Uterus (tissue), 4 donors: ENCODE data around the gene SART3. TPM values are rescaled to one million over a fixed set of nuclear protein-coding genes. Genes with fewer than 3 reads are reported as not detected.

ENCODE experiments used
- DNase-seq, 2 donors: peaks; one replicate each; pipeline ENCODE4 v3.0.0-alpha.2; 2019 to 2020
- H3K27ac ChIP-seq, 2 donors: fragments of 200-600 bp; sonication (generic); 1 replicate in 1 of 2; 2 replicates in 1 of 2; pipeline ENCODE4 v1.5.1; 2016 to 2018
- H3K27me3 ChIP-seq, 2 donors: fragments of 200-600 bp; sonication (generic); one replicate each; pipeline ENCODE4 v1.5.1; 2018 to 2019; ENCODE audit warnings: control low read depth in 1 of 2
- H3K36me3 ChIP-seq, 2 donors: fragments of 200-600 bp; sonication (generic); one replicate each; pipeline ENCODE4 v1.5.1; 2019; ENCODE audit warnings: control low read depth in 1 of 2
- H3K4me1 ChIP-seq, 2 donors: fragments of 200-600 bp; sonication (generic); one replicate each; pipeline ENCODE4 v1.5.1; 2018 to 2019; ENCODE audit warnings: control low read depth in 1 of 2
- H3K4me3 ChIP-seq, 2 donors: fragments of 200-600 bp; sonication (generic); 1 replicate in 1 of 2; 2 replicates in 1 of 2; pipeline ENCODE4 v1.5.1; 2018 to 2019; ENCODE audit warnings: mild to moderate bottlenecking in 1 of 2
- H3K9me3 ChIP-seq, 2 donors: fragments of 200-600 bp; sonication (generic); one replicate each; pipeline ENCODE4 v1.5.1; 2019; ENCODE audit warnings: control low read depth in 1 of 2
- POLR2A ChIP-seq, 2 donors: fragments of 450-650 bp; IDR thresholded peaks; one replicate each; pipeline ENCODE4 v1.6.1; 2016; ENCODE audit warnings: antibody characterized with exemption in 2 of 2, mild to moderate bottlenecking in 1 of 2, moderate library complexity in 1 of 2
- intact Hi-C: fragments of 100-400 bp; cut with DNase I; formaldehyde crosslinking; loops from one replicate; pipeline ENCODE4 v1.15.1; 2023; ENCODE audit warnings: low total_unique reads
- total RNA-seq, 4 donors: library from RNA; depleted of rRNA in 3 of 4; stranded (reverse); fragments of >200 nt in 3 of 4; gene quantifications; one replicate each; pipeline versions ENCODE4 v1.1.0 to v1.2.4, GENCODE V29; 2014 to 2023
- TF ChIP-seq, protein P1 (sequence below), 4 experiments: fragments of 200-600 bp in 2 of 4; fragments of 450-650 bp in 2 of 4; sonication (generic) in 2 of 4; IDR thresholded peaks; one replicate each; pipeline ENCODE4 v1.5.1; 2016 to 2019; ENCODE audit warnings: antibody characterized with exemption in 4 of 4, mild to moderate bottlenecking in 2 of 4, moderate library complexity in 1 of 4
- donor health status: DM: yes; HTN: yes; CAD: no.

Gene SART3
- total RNA-seq, 4 donors from 2014 or later: 16.2 to 86.1 (median 55.7) TPM

GRCh38 chr12:108582509-108582908 lies 21.5 kb upstream of the SART3 start:
- Histone ChIP-seq H3K36me3 (no peaks in the 10 kb centered on the region), H3K27ac (no peak overlapping the region), H3K4me3 (no peak overlapping the region), H3K4me1 (peaks cover 0 to 4% of the 10 kb centered on the region in 2 donors), H3K9me3 (no peaks in the 10 kb centered on the region), H3K27me3 (no peaks in the 10 kb centered on the region)
- no peak for TF ChIP-seq POLR2A (IDR thresholded peaks at IDR 0.05)
- TF ChIP-seq, protein P1, sequence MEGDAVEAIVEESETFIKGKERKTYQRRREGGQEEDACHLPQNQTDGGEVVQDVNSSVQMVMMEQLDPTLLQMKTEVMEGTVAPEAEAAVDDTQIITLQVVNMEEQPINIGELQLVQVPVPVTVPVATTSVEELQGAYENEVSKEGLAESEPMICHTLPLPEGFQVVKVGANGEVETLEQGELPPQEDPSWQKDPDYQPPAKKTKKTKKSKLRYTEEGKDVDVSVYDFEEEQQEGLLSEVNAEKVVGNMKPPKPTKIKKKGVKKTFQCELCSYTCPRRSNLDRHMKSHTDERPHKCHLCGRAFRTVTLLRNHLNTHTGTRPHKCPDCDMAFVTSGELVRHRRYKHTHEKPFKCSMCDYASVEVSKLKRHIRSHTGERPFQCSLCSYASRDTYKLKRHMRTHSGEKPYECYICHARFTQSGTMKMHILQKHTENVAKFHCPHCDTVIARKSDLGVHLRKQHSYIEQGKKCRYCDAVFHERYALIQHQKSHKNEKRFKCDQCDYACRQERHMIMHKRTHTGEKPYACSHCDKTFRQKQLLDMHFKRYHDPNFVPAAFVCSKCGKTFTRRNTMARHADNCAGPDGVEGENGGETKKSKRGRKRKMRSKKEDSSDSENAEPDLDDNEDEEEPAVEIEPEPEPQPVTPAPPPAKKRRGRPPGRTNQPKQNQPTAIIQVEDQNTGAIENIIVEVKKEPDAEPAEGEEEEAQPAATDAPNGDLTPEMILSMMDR (IDR thresholded peaks at IDR 0.05): no peak
- DNase-seq: no peak
- intact Hi-C loops: no loop called here

GRCh38 chr12:108581311-108582227 lies 20.6 kb upstream of the SART3 start:
- peak overlapping the region; percentile 60 to 71 for H3K27ac ChIP-seq
- no peak overlapping the region for H3K4me3 ChIP-seq
- no peaks in the 10 kb centered on the region for H3K27me3 ChIP-seq
- peaks cover 0 to 4% of the 10 kb centered on the region in 2 donors for H3K4me1 ChIP-seq
- H3K9me3 ChIP-seq: no peaks in the 10 kb centered on the region
- no peak for DNase-seq
- H3K36me3 ChIP-seq: no peaks in the 10 kb centered on the region
- TF ChIP-seq POLR2A (IDR thresholded peaks at IDR 0.05): no peak
- TF ChIP-seq, protein P1 (IDR thresholded peaks at IDR 0.05): no peak
- intact Hi-C loops: no loop called here

- H3K27ac ChIP-seq: peak overlapping the region in 1 of 2 donors; percentile 71
- H3K4me3 ChIP-seq: no peak overlapping the region
- intact Hi-C loops: no loop called here
- no peaks in the 10 kb centered on the region for H3K36me3 ChIP-seq
- TF ChIP-seq POLR2A (IDR thresholded peaks at IDR 0.05): no peak
- TF ChIP-seq, protein P1 (IDR thresholded peaks at IDR 0.05): no peak
- H3K9me3 ChIP-seq: no peaks in the 10 kb centered on the region
- peak; percentile 54 to 67 for DNase-seq
- no peaks in the 10 kb centered on the region for H3K27me3 ChIP-seq
- peaks cover 0 to 4% of the 10 kb centered on the region in 2 donors for H3K4me1 ChIP-seq
Observed at GRCh38 chr12:108580531-108580930, 19.6 kb upstream of the SART3 start.

GRCh38 chr12:108578813-108579212 lies 17.8 kb upstream of the SART3 start:
- intact Hi-C loops: no loop called here
- Histone ChIP-seq H3K27ac (no peak overlapping the region), H3K4me3 (no peak overlapping the region), H3K9me3 (no peaks in the 10 kb centered on the region), H3K36me3 (no peaks in the 10 kb centered on the region), H3K27me3 (no peaks in the 10 kb centered on the region), H3K4me1 (peaks cover 0 to 4% of the 10 kb centered on the region in 2 donors)
- no peak for TF ChIP-seq POLR2A (IDR thresholded peaks at IDR 0.05)
- TF ChIP-seq, protein P1 (IDR thresholded peaks at IDR 0.05): no peak
- peak in 1 of 2 donors; percentile 7 for DNase-seq

DNA sequence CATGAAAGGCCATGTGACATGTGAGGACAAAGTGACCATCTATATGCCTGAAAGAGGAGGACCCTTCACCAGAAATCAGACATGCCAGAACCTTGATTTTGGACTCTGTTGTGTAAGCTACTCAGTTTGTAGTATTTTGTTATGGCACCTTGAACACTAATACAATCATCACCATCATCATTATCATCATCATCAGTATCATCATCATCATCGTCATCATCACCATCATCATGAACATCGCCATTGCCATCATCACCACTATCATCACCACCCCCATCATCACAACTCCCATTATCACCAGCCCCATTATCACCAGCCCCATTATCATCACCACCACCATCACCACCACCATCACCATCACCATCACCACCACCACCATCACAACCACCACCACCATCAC lies 17.3 kb upstream of the SART3 start:
- Histone ChIP-seq H3K27ac (no peak overlapping the region), H3K27me3 (no peaks in the 10 kb centered on the region), H3K36me3 (no peaks in the 10 kb centered on the region), H3K4me1 (peaks cover 0 to 4% of the 10 kb centered on the region in 2 donors), H3K9me3 (no peaks in the 10 kb centered on the region), H3K4me3 (no peak overlapping the region)
- DNase-seq: no peak
- TF ChIP-seq, protein P1 (IDR thresholded peaks at IDR 0.05): no peak
- no peak for TF ChIP-seq POLR2A (IDR thresholded peaks at IDR 0.05)
- intact Hi-C loops: no loop called here
